Measurements from ENCODE around the gene KCNQ4. TPM values are rescaled to one million over a fixed set of nuclear protein-coding genes. Genes with fewer than 3 reads are reported as not detected.

KCNQ4 gene
- total RNA-seq, 1 experiment from 2014 or later = not detected

DNA sequence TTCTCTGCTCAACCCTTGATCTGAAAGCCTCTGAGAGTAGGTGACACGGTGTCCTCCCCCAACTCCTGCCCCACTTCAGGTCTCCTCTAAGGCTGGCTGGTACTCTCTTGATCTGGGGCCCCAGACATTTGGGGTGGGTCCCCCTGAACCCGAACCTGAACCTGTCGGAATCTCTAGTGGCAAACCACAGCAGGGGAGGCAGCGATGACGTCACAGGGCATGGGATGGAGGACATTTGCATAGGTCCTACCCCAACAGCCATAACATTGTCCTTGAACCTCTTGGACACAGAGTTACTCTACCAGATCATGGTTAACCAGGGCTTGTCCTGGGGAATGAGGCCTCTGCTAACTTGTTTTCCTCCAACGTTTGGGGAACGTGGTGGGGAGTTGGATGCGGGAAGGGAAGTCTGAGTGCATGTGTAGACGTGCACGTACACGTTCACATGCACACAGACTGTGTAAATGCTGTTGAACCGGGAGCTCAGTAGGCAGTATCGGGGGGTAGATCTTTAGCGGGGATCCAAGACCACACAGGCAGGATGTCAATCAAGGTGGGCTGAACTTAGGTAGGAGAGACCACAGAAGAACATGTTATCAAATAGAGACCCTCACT is 46.2 kb downstream of the KCNQ4 start:
- in situ Hi-C loops (cut with HindIII; ENCODE audit: low pct_unique_long_range_greater_than_20kb, low sequenced_read_pairs) = no loop called here
- no peak for DNase-seq (ENCODE audit: low read depth)

DNA sequence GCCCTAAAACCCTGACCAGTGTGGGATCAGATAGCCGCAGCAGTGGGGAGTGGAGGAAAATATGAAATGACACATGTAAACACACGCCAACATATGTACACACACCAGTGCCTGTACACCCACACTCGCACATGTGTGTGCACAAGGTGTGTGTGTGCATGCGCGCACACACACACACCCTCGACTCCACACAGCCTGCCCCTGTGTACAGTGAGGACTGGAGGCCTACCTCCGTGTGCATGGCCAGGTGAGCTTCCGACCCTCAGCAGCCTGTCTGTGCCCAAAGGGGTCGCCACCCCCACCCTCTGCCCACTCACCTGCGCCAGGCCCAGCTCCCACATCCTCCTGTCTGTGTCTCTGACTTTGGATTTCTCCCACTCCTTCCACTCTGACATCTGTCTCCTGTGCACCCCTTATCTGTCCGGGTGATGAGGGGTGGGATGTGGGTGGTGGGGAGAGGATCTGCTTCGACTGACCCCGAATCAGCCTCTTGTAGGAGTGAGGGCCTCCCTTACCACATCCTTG is 46.9 kb downstream of the KCNQ4 start:
- DNase-seq (ENCODE audit: low read depth) = no peak
- in situ Hi-C loops (cut with HindIII; ENCODE audit: low pct_unique_long_range_greater_than_20kb, low sequenced_read_pairs) = no loop called here

DNA sequence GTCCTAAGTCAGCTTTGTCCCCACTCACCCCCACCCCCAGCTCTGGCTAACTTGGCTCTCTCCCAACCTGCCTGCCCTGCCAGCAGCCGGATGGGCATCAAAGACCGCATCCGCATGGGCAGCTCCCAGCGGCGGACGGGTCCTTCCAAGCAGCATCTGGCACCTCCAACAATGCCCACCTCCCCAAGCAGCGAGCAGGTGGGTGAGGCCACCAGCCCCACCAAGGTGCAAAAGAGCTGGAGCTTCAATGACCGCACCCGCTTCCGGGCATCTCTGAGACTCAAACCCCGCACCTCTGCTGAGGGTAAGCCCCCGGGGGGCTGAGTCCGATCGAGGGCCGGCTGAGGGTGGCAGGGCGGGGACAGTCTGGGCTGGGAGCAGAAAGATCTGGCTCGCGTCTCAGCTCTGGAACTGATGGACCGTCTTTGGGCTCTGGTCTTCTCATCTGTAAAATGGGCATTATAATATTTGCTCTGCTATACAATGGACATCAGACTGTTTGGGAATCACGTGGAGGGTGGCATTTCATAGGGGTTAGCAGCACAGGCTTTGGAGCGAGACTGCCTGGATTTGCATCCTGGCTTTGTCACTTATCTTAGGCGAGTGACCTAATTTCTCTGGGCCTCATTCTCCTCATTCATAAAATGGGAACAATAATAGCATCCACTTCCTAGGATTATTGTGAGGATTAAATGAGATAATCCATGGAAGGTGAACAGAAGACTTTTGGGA is 47.6 kb downstream of the KCNQ4 start:
- no peak for DNase-seq (ENCODE audit: low read depth)
- in situ Hi-C loops (cut with HindIII; ENCODE audit: low pct_unique_long_range_greater_than_20kb, low sequenced_read_pairs) = no loop called here

- no peak for DNase-seq (ENCODE audit: low read depth)
- in situ Hi-C loops (cut with HindIII; ENCODE audit: low pct_unique_long_range_greater_than_20kb, low sequenced_read_pairs) = no loop called here
Measured at GRCh38 chr1:40833979-40834378, 50.4 kb downstream of the KCNQ4 start.

GRCh38 chr1:40834968-40835545 is 51.5 kb downstream of the KCNQ4 start:
- in situ Hi-C loops (cut with HindIII; ENCODE audit: low pct_unique_long_range_greater_than_20kb, low sequenced_read_pairs) = no loop called here
- DNase-seq (ENCODE audit: low read depth) = no peak

- no peak for DNase-seq (ENCODE audit: low read depth)
- in situ Hi-C loops (cut with HindIII; ENCODE audit: low pct_unique_long_range_greater_than_20kb, low sequenced_read_pairs) = no loop called here
Measured at GRCh38 chr1:40836283-40836682, 52.7 kb downstream of the KCNQ4 start.

GRCh38 chr1:40837601-40838000 is 54.0 kb downstream of the KCNQ4 start:
- DNase-seq (ENCODE audit: low read depth) = no peak
- in situ Hi-C loops (cut with HindIII; ENCODE audit: low pct_unique_long_range_greater_than_20kb, low sequenced_read_pairs) = no loop called here

DNA sequence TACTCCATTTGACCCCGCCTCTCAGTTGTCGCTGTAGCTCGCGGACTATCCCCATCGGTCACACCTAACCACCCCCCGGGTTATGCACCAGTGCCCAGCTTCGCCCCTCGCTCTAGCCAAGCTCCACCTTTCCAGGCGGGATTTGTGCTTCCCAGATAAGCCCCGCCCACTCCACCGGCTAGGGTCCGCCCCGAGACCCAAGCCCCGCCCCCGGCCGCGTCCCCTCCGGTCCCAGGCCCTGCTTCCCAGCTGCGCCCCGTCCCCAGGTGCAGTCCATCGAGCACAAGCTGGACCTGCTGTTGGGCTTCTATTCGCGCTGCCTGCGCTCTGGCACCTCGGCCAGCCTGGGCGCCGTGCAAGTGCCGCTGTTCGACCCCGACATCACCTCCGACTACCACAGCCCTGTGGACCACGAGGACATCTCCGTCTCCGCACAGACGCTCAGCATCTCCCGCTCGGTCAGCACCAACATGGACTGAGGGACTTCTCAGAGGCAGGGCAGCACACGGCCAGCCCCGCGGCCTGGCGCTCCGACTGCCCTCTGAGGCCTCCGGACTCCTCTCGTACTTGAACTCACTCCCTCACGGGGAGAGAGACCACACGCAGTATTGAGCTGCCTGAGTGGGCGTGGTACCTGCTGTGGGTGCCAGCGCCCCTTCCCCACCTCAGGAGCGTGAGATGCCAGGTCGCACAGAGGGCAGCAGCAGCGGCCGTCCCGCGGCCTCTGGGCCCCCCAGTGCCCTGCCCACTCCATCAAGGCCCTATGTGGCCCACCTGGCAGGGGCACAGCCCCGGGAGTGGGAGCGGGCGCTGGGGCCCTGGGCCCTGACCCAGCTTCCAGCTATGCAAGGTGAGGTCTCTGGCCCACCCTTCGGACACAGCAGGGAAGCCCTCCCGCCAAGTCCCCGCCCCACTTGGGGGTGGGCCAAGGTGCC is 54.7 kb downstream of the KCNQ4 start:
- DNase-seq (ENCODE audit: low read depth) = no peak
- in situ Hi-C loops (cut with HindIII; ENCODE audit: low pct_unique_long_range_greater_than_20kb, low sequenced_read_pairs) = no loop called here

DNA sequence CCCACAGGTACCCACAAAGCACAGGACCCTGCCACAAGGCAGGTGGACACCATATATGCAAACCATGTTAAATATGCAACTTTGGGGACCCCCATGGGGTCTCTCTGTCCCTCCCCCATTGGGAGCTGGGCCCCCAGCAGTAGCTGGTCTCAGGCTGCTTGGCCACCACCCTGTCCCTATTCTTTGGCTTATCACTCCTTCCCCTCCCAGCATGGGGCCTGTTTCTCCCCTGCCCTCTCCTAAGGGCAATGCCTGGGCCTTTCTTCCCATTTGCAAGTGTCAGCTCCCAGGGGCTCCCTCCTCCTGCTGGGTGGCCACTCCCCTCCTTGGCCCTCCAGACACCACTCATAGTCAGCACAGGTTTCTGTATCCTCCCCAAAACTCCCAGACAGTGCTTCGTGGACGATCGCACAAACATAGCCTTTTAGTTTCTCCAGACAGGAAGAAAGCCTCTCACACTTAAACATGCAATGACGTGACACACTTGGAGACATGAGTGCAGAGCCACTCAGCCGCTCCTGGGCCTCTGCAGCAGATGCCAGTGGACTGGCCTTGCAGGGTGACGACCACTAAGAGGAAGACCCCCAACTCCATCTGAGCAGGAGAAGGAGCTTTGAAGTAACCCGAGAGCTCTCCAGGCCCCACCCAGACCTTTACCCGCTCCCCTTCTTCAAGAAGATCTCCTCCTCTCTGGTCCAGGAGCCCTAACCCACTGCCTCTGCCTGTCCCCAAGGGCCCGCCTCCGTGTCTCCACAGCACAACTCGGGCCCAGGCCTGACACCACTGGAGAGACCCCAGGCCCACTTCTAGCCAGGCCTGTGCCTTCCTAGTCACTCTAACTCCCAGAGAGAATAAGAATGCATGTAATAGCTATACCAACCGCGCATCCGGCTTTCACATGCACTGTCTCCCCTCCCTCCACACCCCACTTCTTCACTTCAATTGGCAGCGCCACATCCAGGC is 55.7 kb downstream of the KCNQ4 start:
- DNase-seq (ENCODE audit: low read depth) = no peak
- in situ Hi-C loops (cut with HindIII; ENCODE audit: low pct_unique_long_range_greater_than_20kb, low sequenced_read_pairs) = no loop called here

- in situ Hi-C loops (cut with HindIII; ENCODE audit: low pct_unique_long_range_greater_than_20kb, low sequenced_read_pairs) = no loop called here
- no peak for DNase-seq (ENCODE audit: low read depth)
Measured at GRCh38 chr1:40839943-40840335, 56.4 kb downstream of the KCNQ4 start.

DNA sequence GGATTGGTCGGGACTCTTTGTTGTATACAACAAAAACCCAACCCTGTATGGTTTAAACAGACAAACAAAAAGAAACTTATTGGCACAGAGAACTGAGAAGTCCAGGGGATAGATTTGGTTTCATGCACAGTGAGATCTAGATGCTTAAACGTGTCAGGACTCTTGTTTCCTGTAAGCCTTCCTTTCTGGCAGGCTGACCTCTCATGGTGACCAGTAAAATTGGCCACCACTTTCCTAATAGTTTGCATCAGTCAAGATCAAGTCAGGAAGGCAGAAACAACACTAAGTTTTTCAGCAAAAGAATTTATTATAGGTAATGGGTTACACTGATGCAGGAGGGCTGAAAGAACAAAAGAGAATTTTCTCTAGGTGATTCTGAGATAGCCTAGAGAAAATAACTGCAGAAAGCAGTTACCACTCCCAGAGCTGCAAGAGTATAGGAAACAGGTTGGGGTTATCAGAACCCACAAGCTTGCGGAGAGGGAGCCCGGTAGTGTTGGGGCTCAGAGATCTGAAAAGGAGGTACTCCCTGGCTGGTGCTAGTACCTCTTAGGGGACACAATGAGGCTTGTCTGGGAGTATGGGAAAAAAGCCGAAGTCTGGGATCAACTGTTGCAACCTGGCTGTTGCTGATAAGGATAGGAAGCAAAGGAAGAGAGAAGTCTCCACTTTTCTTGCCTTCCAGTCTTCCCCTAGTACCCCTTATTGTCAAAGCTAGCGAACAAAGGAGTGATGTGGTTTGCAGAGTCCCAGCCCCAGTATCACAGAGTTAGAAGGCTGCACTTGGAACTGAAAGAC is 57.1 kb downstream of the KCNQ4 start:
- no peak for DNase-seq (ENCODE audit: low read depth)
- in situ Hi-C loops (cut with HindIII; ENCODE audit: low pct_unique_long_range_greater_than_20kb, low sequenced_read_pairs) = no loop called here

GRCh38 chr1:40841602-40842001 is 58.0 kb downstream of the KCNQ4 start:
- in situ Hi-C loops (cut with HindIII; ENCODE audit: low pct_unique_long_range_greater_than_20kb, low sequenced_read_pairs) = no loop called here

GRCh38 chr1:40842207-40842606 is 58.6 kb downstream of the KCNQ4 start:
- in situ Hi-C loops (cut with HindIII; ENCODE audit: low pct_unique_long_range_greater_than_20kb, low sequenced_read_pairs) = no loop called here
- no peak for DNase-seq (ENCODE audit: low read depth)

More at GRCh38 chr1:40841602-40842001, 58.0 kb downstream of the KCNQ4 start:
- DNase-seq (ENCODE audit: low read depth) = no peak

- in situ Hi-C loops (cut with HindIII; ENCODE audit: low pct_unique_long_range_greater_than_20kb, low sequenced_read_pairs) = no loop called here
- DNase-seq (ENCODE audit: low read depth) = no peak
Measured at GRCh38 chr1:40842691-40843090, 59.1 kb downstream of the KCNQ4 start.

DNA sequence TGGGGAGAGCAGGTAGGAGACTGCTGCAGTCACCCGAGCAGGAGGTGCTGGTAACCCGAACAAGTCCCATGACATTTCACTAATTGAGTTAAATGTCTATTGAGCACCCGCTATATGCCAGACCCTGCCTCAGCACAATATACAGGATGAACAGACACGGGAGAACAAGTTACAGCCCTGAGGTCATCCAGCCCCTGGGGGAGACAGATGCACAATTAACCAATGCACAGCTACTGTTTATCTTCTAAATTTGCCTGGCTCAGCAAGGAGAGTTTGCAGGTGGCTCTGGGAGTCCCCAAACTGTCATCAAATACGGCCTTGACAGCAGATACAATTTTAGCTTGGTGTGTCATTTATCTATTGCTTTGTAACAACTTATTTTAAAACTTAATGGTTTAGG is 60.5 kb downstream of the KCNQ4 start:
- in situ Hi-C loops (cut with HindIII; ENCODE audit: low pct_unique_long_range_greater_than_20kb, low sequenced_read_pairs) = no loop called here
- DNase-seq (ENCODE audit: low read depth) = no peak

GRCh38 chr1:40844887-40845878 is 61.6 kb downstream of the KCNQ4 start:
- no peak for DNase-seq (ENCODE audit: low read depth)
- in situ Hi-C loops (cut with HindIII; ENCODE audit: low pct_unique_long_range_greater_than_20kb, low sequenced_read_pairs) = no loop called here

Measured in Caki2 (cell line).